Subcutaneous adipose tissue (tissue), 4 donors: ENCODE measurements around the gene GPC6. TPM values are rescaled to one million over a fixed set of nuclear protein-coding genes. Genes with fewer than 3 reads are reported as not detected.

Experiments used
- total RNA-seq, 4 donors: library from RNA; depleted of rRNA; stranded (reverse); fragments of >200 nt; gene quantifications; one replicate each; pipeline ENCODE4 v1.1.0, GENCODE V29; 2016
- TF ChIP-seq, protein P1 (sequence below): fragments of 450-650 bp; IDR thresholded peaks from one replicate; pipeline ENCODE4 v1.5.1; 2016; ENCODE audit warnings: low read depth, mild to moderate bottlenecking, control low read depth, antibody characterized with exemption, moderate library complexity

The GPC6 gene
- total RNA-seq, 4 donors from 2014 or later: 16.2 to 30.6 (median 26.9) TPM

- TF ChIP-seq, protein P1, sequence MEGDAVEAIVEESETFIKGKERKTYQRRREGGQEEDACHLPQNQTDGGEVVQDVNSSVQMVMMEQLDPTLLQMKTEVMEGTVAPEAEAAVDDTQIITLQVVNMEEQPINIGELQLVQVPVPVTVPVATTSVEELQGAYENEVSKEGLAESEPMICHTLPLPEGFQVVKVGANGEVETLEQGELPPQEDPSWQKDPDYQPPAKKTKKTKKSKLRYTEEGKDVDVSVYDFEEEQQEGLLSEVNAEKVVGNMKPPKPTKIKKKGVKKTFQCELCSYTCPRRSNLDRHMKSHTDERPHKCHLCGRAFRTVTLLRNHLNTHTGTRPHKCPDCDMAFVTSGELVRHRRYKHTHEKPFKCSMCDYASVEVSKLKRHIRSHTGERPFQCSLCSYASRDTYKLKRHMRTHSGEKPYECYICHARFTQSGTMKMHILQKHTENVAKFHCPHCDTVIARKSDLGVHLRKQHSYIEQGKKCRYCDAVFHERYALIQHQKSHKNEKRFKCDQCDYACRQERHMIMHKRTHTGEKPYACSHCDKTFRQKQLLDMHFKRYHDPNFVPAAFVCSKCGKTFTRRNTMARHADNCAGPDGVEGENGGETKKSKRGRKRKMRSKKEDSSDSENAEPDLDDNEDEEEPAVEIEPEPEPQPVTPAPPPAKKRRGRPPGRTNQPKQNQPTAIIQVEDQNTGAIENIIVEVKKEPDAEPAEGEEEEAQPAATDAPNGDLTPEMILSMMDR: no peak
Observed at GRCh38 chr13:93435651-93436050, 209.0 kb downstream of the GPC6 start.

DNA sequence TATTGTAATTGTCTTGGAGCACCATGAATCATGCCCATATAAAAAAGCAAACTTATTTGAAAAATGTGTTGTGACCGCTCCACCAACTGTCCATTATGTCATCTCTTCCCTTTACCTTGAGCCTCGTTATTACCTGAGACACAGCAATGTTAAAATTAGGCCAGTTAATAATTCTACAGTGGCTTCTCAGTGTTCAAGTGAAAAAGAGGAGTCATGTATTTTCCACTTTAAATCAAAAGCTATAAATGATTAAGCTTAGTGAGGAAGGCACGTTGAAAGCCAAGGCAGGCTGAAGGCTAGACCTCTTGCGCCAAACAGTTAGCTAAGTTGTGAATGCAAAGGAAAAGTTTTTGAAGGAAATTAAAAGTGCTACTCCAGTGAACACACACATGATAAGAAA, 210.5 kb downstream of the GPC6 start:
- TF ChIP-seq, protein P1: no peak

DNA sequence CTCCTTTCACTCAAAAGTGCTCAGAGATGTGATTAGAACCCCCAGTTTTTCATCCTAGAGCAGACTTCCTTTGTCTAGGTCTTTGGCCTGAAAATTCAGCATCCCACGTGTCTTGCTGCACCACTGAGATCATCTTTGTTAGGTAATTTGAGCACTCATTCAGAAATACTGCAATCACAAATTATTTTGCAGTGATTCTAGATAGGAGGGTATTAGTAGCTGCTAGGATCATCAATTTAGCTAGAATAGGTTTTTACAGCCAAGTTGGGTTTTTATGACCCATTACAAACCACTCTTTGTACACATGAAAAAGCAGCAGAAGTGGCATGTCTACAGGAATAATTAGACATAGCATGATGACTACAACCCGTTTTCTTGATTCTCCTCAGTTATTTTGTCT, 219.6 kb downstream of the GPC6 start:
- TF ChIP-seq, protein P1: no peak

DNA sequence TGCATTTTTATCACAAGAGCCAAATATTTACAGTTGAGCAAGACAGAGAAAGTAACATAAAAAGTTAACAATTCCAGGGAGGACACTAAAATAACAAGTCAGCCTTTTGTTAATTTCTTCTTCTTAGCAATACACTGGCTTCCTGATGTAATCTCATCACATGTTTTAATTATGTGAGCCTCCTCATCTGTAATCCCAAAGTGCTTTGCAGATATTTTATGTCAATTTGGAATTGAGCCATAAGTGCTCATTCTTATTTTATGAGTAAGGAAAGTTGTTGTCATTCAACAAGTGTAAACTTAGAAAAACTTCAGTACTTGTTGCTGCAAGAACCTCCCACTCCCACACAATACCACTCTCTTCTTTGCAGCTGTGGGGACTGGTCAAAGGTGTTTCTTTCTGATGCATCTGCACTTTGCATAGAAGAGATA, 223.6 kb downstream of the GPC6 start:
- TF ChIP-seq, protein P1: no peak

GRCh38 chr13:93450761-93451160, 224.2 kb downstream of the GPC6 start:
- TF ChIP-seq, protein P1: no peak

DNA sequence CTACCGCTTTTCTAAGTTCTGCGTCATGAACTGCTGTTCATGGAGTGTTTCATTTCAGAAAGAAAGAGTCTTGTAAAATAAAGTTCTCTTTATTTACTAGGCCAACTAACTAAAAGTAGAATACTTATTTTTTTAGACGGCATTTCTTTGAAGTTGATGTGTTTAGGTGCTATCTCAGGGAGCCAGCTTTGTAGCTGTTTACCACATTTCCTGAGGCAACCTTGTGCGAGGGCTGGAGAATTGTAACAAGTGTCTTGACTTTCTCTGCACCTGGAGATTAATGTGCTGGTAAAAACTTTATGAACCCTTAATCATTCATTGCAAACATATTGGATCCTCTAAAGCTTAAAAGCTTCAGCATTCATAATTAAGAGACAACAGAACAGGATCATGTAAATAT, 229.3 kb downstream of the GPC6 start:
- TF ChIP-seq, protein P1: no peak

DNA sequence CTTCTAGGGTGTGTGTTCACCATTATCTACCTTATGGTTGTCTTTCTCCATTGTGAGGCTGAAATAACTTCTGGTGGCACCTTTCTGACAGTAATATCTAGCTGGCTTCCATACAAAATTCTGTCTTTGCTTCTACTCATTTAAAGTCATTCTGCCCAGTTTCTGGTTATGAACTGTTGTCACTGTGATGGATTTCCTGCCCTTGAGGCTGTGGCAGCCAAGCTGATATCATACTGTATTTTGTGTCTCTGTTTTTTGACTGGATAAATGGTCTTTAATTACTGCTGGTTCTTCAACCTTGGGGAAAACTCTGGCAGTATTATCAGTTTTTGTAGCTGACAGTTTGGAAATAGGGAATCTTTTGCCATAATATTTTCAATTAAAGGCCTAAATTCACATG, 233.4 kb downstream of the GPC6 start:
- TF ChIP-seq, protein P1: no peak
